Ishikawa (cell line): ENCODE measurements around the gene RNF220.

Experiments used
- CEBPB ChIP-seq: IDR thresholded peaks from 2 replicates; pipeline ENCODE4 v1.6.1; 2012
- CREB1 ChIP-seq: IDR thresholded peaks from 2 replicates; pipeline ENCODE4 v1.6.1; 2012; ENCODE audit warnings: low read depth
- EGR1 ChIP-seq: IDR thresholded peaks from 2 replicates; pipeline ENCODE4 v1.6.1; 2012
- EP300 ChIP-seq: IDR thresholded peaks from 2 replicates; pipeline ENCODE4 v1.6.1; 2012; ENCODE audit warnings: borderline replicate concordance
- FOXM1 ChIP-seq: IDR thresholded peaks from 2 replicates; pipeline ENCODE4 v1.6.1; 2012; ENCODE audit warnings: low read depth, borderline replicate concordance
- NFIC ChIP-seq: IDR thresholded peaks from 2 replicates; pipeline ENCODE4 v1.6.1; 2012
- RAD21 ChIP-seq: IDR thresholded peaks from 2 replicates; pipeline ENCODE4 v1.6.1; 2012; ENCODE audit warnings: low read depth
- TAF1 ChIP-seq: IDR thresholded peaks from 2 replicates; pipeline ENCODE4 v1.6.1; 2012; ENCODE audit warnings: low read depth, mild to moderate bottlenecking
- TCF12 ChIP-seq: IDR thresholded peaks from 2 replicates; pipeline ENCODE4 v1.6.1; 2012; ENCODE audit warnings: low read depth
- TEAD4 ChIP-seq: IDR thresholded peaks from 2 replicates; pipeline ENCODE4 v1.6.1; 2012
- YY1 ChIP-seq: IDR thresholded peaks from 2 replicates; pipeline ENCODE4 v1.6.1; 2012; ENCODE audit warnings: low read depth
- ZBTB7A ChIP-seq: IDR thresholded peaks from 2 replicates; pipeline ENCODE4 v1.6.1; 2012; ENCODE audit warnings: low read depth
- TF ChIP-seq, protein P1 (sequence below): IDR thresholded peaks from 2 replicates; pipeline ENCODE4 v1.6.1; 2012
- TF ChIP-seq, protein P2 (sequence below): IDR thresholded peaks from 2 replicates; pipeline ENCODE4 v1.6.1; 2012
- TF ChIP-seq, protein P3 (sequence below): IDR thresholded peaks from 2 replicates; pipeline ENCODE4 v1.6.1; 2012; ENCODE audit warnings: low read depth, mild to moderate bottlenecking

RNF220 gene

DNA sequence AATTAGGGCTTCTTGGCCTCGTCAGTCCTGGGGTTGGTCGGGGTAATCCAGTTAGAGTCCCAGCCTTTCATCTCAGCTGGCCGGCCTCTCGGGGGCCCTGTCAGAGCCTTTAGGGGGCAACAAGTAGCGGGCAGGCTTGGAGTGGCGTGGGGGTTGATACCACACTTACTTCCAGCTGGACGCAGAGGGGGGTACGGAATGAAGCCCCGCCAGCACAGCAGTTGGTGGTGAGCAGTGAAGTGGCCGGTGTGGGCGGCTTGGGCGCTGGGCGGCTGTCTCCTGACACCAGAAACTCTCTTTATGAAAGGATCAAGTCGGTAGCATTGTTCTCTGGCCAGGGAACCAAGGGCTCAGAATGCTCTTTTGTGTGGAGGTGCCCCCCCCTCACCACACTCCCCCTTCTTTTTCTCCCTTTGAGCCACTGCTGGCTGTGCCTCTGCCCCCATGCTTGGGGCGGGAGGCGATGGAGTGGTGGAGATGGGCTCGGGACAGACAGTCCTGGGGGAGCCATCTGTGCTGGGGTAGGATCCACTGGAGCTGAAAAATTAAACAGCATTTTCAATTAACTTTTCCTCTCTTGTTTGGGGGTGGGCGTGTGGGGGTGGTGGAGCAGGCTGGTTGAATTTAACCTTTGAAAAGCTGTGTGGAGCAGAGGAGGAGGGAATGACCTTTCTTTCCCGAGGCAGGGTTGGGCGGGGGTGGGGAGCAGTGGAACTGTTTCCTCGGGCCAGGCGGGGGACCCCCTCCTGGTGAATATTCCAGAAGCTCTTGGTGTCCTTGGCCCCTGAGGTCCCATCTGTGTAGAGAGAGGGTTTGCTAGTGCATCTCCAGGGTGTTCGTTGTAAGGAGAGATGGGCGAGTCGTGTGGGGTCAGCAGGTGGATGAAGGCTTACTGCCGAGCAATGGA, 102.7 kb downstream of the RNF220 start:
- TF ChIP-seq CEBPB (no peak), CREB1 (no peak), ZBTB7A (no peak), FOXM1 (no peak), EGR1 (no peak; the same call in 1 of the 2 replicates), TCF12 (no peak), TAF1 (no peak), NFIC (no peak), EP300 (no peak)
- TF ChIP-seq, protein P1, sequence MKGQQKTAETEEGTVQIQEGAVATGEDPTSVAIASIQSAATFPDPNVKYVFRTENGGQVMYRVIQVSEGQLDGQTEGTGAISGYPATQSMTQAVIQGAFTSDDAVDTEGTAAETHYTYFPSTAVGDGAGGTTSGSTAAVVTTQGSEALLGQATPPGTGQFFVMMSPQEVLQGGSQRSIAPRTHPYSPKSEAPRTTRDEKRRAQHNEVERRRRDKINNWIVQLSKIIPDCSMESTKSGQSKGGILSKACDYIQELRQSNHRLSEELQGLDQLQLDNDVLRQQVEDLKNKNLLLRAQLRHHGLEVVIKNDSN: no peak
- TF ChIP-seq, protein P2, sequence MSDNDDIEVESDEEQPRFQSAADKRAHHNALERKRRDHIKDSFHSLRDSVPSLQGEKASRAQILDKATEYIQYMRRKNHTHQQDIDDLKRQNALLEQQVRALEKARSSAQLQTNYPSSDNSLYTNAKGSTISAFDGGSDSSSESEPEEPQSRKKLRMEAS: no peak

DNA sequence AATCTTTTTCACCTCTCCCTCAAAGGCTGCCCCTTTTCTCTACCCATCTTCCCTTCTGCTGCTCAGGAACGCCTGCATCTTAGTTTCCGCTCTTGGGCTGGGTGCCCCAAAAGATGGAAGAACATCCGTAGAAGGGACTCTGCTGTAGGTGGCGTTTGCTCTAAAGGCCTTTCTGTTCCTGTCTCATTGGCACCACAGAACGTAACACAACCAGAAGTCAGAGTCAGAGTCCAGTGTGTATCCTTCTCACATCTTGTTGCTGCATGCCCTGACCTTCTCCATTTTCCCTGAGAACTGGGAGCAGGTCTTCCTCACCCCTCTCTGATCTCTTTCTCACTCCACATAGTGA, 103.3 kb downstream of the RNF220 start:
- TF ChIP-seq TCF12 (no peak), CEBPB (no peak), TAF1 (no peak), EGR1 (no peak), ZBTB7A (no peak), NFIC (no peak), CREB1 (no peak), FOXM1 (no peak), RAD21 (no peak), TEAD4 (no peak), EP300 (no peak), YY1 (no peak)
- TF ChIP-seq, protein P3, sequence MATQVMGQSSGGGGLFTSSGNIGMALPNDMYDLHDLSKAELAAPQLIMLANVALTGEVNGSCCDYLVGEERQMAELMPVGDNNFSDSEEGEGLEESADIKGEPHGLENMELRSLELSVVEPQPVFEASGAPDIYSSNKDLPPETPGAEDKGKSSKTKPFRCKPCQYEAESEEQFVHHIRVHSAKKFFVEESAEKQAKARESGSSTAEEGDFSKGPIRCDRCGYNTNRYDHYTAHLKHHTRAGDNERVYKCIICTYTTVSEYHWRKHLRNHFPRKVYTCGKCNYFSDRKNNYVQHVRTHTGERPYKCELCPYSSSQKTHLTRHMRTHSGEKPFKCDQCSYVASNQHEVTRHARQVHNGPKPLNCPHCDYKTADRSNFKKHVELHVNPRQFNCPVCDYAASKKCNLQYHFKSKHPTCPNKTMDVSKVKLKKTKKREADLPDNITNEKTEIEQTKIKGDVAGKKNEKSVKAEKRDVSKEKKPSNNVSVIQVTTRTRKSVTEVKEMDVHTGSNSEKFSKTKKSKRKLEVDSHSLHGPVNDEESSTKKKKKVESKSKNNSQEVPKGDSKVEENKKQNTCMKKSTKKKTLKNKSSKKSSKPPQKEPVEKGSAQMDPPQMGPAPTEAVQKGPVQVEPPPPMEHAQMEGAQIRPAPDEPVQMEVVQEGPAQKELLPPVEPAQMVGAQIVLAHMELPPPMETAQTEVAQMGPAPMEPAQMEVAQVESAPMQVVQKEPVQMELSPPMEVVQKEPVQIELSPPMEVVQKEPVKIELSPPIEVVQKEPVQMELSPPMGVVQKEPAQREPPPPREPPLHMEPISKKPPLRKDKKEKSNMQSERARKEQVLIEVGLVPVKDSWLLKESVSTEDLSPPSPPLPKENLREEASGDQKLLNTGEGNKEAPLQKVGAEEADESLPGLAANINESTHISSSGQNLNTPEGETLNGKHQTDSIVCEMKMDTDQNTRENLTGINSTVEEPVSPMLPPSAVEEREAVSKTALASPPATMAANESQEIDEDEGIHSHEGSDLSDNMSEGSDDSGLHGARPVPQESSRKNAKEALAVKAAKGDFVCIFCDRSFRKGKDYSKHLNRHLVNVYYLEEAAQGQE: no peak
- TF ChIP-seq, protein P1: no peak
- TF ChIP-seq, protein P2: no peak

DNA sequence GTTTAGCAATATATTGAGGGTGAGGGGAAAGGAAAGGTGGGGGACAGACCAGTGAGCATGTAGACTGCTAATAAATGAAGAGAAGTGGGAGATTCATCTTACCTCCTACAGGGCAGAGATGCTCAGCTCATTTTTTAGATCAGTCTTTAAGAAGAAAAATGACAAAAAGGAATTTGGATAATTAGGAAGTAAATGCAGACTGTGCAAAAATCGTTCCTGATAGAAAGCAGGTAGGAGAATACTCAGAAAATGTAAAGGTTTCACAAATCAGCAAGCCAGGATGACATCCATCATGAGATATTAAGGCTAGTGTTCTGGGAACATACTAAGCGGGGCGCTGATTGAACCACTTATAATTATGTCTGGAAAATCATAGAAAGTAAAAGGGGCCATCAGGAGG, 106.3 kb downstream of the RNF220 start:
- TF ChIP-seq EP300 (no peak), RAD21 (no peak), NFIC (no peak), EGR1 (no peak)
- TF ChIP-seq, protein P2: no peak

DNA sequence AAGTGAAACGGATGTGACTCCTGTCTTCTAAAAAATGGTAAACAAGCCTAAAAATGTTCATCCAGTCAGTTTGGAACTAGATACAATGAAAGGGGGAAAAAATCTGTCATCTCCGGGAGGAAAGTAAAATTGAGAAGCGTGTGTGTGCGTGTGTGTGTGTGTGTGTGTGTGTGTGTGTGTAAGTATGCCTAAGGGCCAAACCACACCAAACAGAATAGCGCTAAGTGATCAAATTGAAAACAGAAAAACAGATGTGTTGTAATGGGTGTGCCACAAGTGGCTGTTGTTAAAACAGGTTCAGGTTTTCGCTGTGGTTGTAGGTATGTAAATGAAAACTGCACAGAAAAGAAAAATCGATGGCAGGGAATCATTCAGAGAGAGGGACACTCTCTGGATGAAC, 106.7 kb downstream of the RNF220 start:
- TF ChIP-seq RAD21 (no peak), ZBTB7A (no peak), EP300 (no peak), NFIC (no peak), FOXM1 (no peak), EGR1 (no peak), CEBPB (no peak), TAF1 (no peak), TEAD4 (no peak), YY1 (no peak)
- TF ChIP-seq, protein P3: no peak

DNA sequence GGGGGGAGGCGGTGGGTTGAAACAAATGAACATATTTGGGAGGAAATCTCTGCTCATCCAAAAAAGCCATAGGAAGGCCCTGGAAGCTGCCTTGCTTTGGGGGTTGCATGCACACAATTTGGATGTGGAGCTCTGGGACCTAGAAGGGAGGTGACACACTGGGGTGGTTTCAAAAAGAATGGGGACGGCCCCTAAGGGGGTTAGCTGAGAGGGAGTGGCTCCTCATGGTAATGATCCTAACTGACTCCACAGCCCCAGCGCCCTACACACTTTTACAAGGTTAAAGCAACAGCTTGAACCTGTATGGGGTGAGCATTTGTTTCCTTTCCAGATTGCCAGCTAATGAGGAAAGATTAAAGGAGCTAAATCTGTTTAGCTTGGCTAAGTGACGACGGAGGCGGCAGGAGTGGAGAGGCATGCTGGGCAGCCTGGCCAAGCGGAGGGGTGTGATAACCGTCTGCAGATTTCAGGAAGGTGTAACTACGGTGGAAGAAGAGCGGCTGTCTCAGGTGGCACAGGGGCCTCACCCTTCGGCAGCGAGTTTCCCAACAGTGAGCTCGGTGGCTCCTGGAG, 107.3 kb downstream of the RNF220 start:
- TF ChIP-seq, protein P2: no peak
